ENCODE data around the gene DLG2.
A peak's percentile ranks its signal among the peaks of the same experiment; 100 is the strongest.

DLG2 gene

GRCh38 chr11:84390441-84391078 lies 1236.6 kb downstream of the DLG2 start:
- no peak for TF ChIP-seq CTCF (IDR thresholded peaks at IDR 0.05; ENCODE audit: low read depth, low read length)
- no peak overlapping the region for H3K4me3 ChIP-seq (ENCODE audit: low read depth, low read length)

- no peak for TF ChIP-seq CTCF (IDR thresholded peaks at IDR 0.05; ENCODE audit: low read depth, low read length)
- no peak overlapping the region for H3K4me3 ChIP-seq (ENCODE audit: low read depth, low read length)
Measured at GRCh38 chr11:84389696-84390095, 1237.4 kb downstream of the DLG2 start.

GRCh38 chr11:84384731-84385130 lies 1242.4 kb downstream of the DLG2 start:
- H3K4me3 ChIP-seq (ENCODE audit: low read depth, low read length) = no peak overlapping the region
- peak; percentile 67 for TF ChIP-seq CTCF (IDR thresholded peaks at IDR 0.05; ENCODE audit: low read depth, low read length)

- TF ChIP-seq CTCF (IDR thresholded peaks at IDR 0.05; ENCODE audit: low read depth, low read length) = no peak
- H3K4me3 ChIP-seq (ENCODE audit: low read depth, low read length) = no peak overlapping the region
Measured at GRCh38 chr11:84383576-84383975, 1243.6 kb downstream of the DLG2 start.

- H3K4me3 ChIP-seq (ENCODE audit: low read depth, low read length) = no peak overlapping the region
- TF ChIP-seq CTCF (IDR thresholded peaks at IDR 0.05; ENCODE audit: low read depth, low read length) = no peak
Measured at GRCh38 chr11:84381666-84382065, 1245.5 kb downstream of the DLG2 start.

GRCh38 chr11:84372381-84372950 lies 1254.7 kb downstream of the DLG2 start:
- H3K4me3 ChIP-seq (ENCODE audit: low read depth, low read length) = no peak overlapping the region
- no peak for TF ChIP-seq CTCF (IDR thresholded peaks at IDR 0.05; ENCODE audit: low read depth, low read length)

- TF ChIP-seq CTCF (IDR thresholded peaks at IDR 0.05; ENCODE audit: low read depth, low read length) = no peak
Measured at GRCh38 chr11:84358034-84358433, 1269.1 kb downstream of the DLG2 start.

More at GRCh38 chr11:84358034-84358433, 1269.1 kb downstream of the DLG2 start:
- no peak overlapping the region for H3K4me3 ChIP-seq (ENCODE audit: low read depth, low read length)

All from WI38 (cell line).